Gastroesophageal sphincter (tissue), 4 donors: ENCODE measurements around the gene NRP2. TPM values are rescaled to one million over a fixed set of nuclear protein-coding genes. Genes with fewer than 3 reads are reported as not detected.

Experiments used
- ATAC-seq: fragments of 150-250 bp; one replicate; pipeline ENCODE4 v1.9.1; 2016; ENCODE audit warnings: mild to moderate bottlenecking, moderate library complexity
- H3K27ac ChIP-seq, 4 donors: fragments of 200-600 bp; sonication (generic) in 3 of 4; 1 replicate in 3 of 4; 2 replicates in 1 of 4; pipeline ENCODE4 v1.5.1; 2016 to 2019
- H3K27me3 ChIP-seq: fragments of 200-600 bp; sonication (generic); one replicate; pipeline ENCODE4 v1.5.1; 2019
- H3K36me3 ChIP-seq, 2 donors: fragments of 200-600 bp; sonication (generic); one replicate each; pipeline ENCODE4 v1.5.1; 2019; ENCODE audit warnings: control low read depth in 1 of 2
- H3K4me1 ChIP-seq, 3 donors: fragments of 200-600 bp; sonication (generic); 1 replicate in 2 of 3; 2 replicates in 1 of 3; pipeline ENCODE4 v1.5.1; 2016 to 2019; ENCODE audit warnings: control low read depth in 2 of 3
- H3K4me3 ChIP-seq, 2 donors: fragments of 200-600 bp; sonication (generic); one replicate each; pipeline ENCODE4 v1.5.1; 2019; ENCODE audit warnings: mild to moderate bottlenecking in 1 of 2, moderate library complexity in 1 of 2
- H3K9me3 ChIP-seq, 3 donors: fragments of 200-600 bp; sonication (generic); one replicate each; pipeline ENCODE4 v1.5.1; 2017 to 2019; ENCODE audit warnings: control low read depth in 2 of 3
- CTCF ChIP-seq, 4 experiments: fragments of 200-600 bp in 2 of 4; fragments of 450-650 bp in 2 of 4; sonication (generic) in 1 of 4; IDR thresholded peaks; one replicate each; pipeline ENCODE4 v1.5.1; 2017 to 2019; ENCODE audit warnings: antibody characterized with exemption in 4 of 4, mild to moderate bottlenecking in 2 of 4, moderate library complexity in 2 of 4
- EP300 ChIP-seq: sonication (generic); formaldehyde crosslinking; IDR thresholded peaks from one replicate; pipeline ENCODE4 v1.6.1; 2017; ENCODE audit warnings: antibody characterized with exemption, mild to moderate bottlenecking
- POLR2A ChIP-seq, 2 donors: fragments of 450-650 bp; IDR thresholded peaks; one replicate each; pipeline ENCODE4 v1.6.1; 2017; ENCODE audit warnings: antibody characterized with exemption in 2 of 2, mild to moderate bottlenecking in 2 of 2, moderate library complexity in 1 of 2
- POLR2AphosphoS5 ChIP-seq: sonication (generic); formaldehyde crosslinking; IDR thresholded peaks from one replicate; pipeline ENCODE4 v1.6.1; 2017; ENCODE audit warnings: antibody characterized with exemption
- WGBS, 2 donors: methylation state at CpG; one replicate each; pipeline ENCODE4 v1.1.5; 2018; ENCODE audit warnings: low coverage in 1 of 2; 5-methylcytosine and 5-hydroxymethylcytosine counted together
- total RNA-seq, 4 donors: library from RNA; depleted of rRNA; stranded (reverse); fragments of >200 nt; gene quantifications; one replicate each; pipeline ENCODE4 v1.1.0, GENCODE V29; 2016

NRP2 gene
- total RNA-seq, 4 donors from 2014 or later = 278 to 466 (median 371) TPM

- H3K9me3 ChIP-seq = no peaks in the 10 kb centered on the region
- peaks cover 0 to 42% of the 10 kb centered on the region in 2 donors for H3K36me3 ChIP-seq
- no peaks in the 10 kb centered on the region for H3K27me3 ChIP-seq
- no peak overlapping the region for H3K4me3 ChIP-seq
- peaks cover 64 to 100% (median 89%) of the 10 kb centered on the region in 3 donors for H3K4me1 ChIP-seq
- ATAC-seq = no peak
- H3K27ac ChIP-seq = peak overlapping the region; percentile 58 to 96 (median 93)
- WGBS, 2 donors = 10 to 33% methylated on average over 1 of the region's 1 CpG
- TF ChIP-seq POLR2A (IDR thresholded peaks at IDR 0.05) (no peak), EP300 (no peak), POLR2AphosphoS5 (no peak), CTCF (IDR thresholded peaks at IDR 0.05) (no peak)
Measured at GRCh38 chr2:205702576-205702975, 20.3 kb downstream of the NRP2 start.

GRCh38 chr2:205703471-205704126 is 21.3 kb downstream of the NRP2 start:
- no peak overlapping the region for H3K4me3 ChIP-seq
- H3K4me1 ChIP-seq = peaks cover 64 to 100% (median 88%) of the 10 kb centered on the region in 3 donors
- 20 to 43% methylated on average over 1 of the region's 8 CpGs for WGBS, 2 donors
- H3K27ac ChIP-seq = peak overlapping the region; percentile 85 to 96 (median 93)
- ATAC-seq = no peak
- H3K36me3 ChIP-seq = peaks cover 0 to 32% of the 10 kb centered on the region in 2 donors
- H3K9me3 ChIP-seq = no peaks in the 10 kb centered on the region
- no peak for TF ChIP-seq EP300
- TF ChIP-seq POLR2A (IDR thresholded peaks at IDR 0.05) = no peak
- no peak for TF ChIP-seq POLR2AphosphoS5
- no peak for TF ChIP-seq CTCF (IDR thresholded peaks at IDR 0.05)
- H3K27me3 ChIP-seq = no peaks in the 10 kb centered on the region

GRCh38 chr2:205704127-205704741 is 21.9 kb downstream of the NRP2 start:
- Histone ChIP-seq H3K27ac (peak overlapping the region; percentile 85 to 96 (median 93)), H3K9me3 (no peaks in the 10 kb centered on the region), H3K4me1 (peaks cover 66 to 100% (median 89%) of the 10 kb centered on the region in 3 donors), H3K4me3 (no peak overlapping the region), H3K27me3 (no peaks in the 10 kb centered on the region), H3K36me3 (peaks cover 0 to 25% of the 10 kb centered on the region in 2 donors)
- no peak for ATAC-seq
- 25 to 51% methylated on average over 4 to 8 of the region's 9 CpGs for WGBS, 2 donors
- no peak for TF ChIP-seq EP300
- TF ChIP-seq POLR2A (IDR thresholded peaks at IDR 0.05) = no peak
- TF ChIP-seq POLR2AphosphoS5 = no peak
- no peak for TF ChIP-seq CTCF (IDR thresholded peaks at IDR 0.05)

GRCh38 chr2:205705511-205706349 is 23.4 kb downstream of the NRP2 start:
- Histone ChIP-seq H3K27me3 (no peaks in the 10 kb centered on the region), H3K9me3 (no peaks in the 10 kb centered on the region), H3K36me3 (peaks cover 0 to 10% of the 10 kb centered on the region in 2 donors), H3K4me3 (no peak overlapping the region), H3K4me1 (peaks cover 56 to 100% (median 75%) of the 10 kb centered on the region in 3 donors), H3K27ac (peak overlapping the region; percentile 85 to 96 (median 90))
- no peak for ATAC-seq
- TF ChIP-seq CTCF (IDR thresholded peaks at IDR 0.05) = no peak
- TF ChIP-seq POLR2A (IDR thresholded peaks at IDR 0.05) = no peak
- no peak for TF ChIP-seq POLR2AphosphoS5
- TF ChIP-seq EP300 = no peak
- 20 to 30% methylated on average over 10 to 13 of the region's 16 CpGs for WGBS, 2 donors
